Measurements from ENCODE around the gene SCAMP3. TPM values are rescaled to one million over a fixed set of nuclear protein-coding genes. Genes with fewer than 3 reads are reported as not detected.

The SCAMP3 gene
- total RNA-seq, 1 experiment from 2014 or later = 59.4 TPM

DNA sequence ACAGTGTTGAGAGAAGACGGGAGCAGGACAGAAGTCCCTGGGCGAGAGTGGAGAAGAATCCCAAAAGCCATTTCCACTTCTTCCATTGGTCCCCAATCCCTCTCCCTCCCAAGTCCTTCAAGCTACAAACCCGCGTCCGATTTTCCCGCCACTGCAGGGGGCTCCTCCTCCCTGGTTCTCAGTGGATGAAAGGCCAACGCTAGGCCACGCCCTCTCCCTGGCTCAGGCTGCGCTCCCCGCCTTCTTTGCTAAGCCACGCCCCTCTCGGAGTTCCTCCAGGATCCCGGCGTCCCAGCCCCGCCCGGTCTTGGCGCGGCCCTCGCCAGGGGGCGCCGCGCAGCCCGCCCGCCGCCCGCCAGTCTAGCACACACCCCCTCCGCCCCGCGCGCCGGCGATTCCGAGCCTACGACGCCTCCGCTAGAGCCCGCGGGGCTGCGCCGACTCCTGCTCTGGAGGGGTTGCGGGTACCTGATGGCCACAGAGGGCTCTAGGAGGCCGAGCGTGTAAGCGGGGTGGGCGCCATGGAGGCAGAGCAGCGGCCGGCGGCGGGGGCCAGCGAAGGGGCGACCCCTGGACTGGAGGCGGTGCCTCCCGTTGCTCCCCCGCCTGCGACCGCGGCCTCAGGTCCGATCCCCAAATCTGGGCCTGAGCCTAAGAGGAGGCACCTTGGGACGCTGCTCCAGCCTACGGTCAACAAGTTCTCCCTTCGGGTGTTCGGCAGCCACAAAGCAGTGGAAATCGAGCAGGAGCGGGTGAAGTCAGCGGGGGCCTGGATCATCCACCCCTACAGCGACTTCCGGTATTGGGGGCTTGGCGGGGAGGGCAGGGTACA, 15.1 kb upstream of the SCAMP3 start, which contains the start of gene HCN3:
HCN3 (plus strand) TSS at position 394 of the 832 bp plus-strand sequence; CDS start at position 522, 128 bp downstream.
- DNase-seq = peak; percentile 100
- Histone ChIP-seq H3K4me3 (ENCODE audit: insufficient read depth, low read depth, low read length) (peak within 1 kb of the TSS; percentile 80), H3K36me3 (replicated peaks; ENCODE audit: control insufficient read depth, insufficient read depth, low read length) (no peaks in the 10 kb centered on the region), H3K27me3 (ENCODE audit: control insufficient read depth, insufficient read depth, low read length) (peaks cover 5% of the 10 kb centered on the region; the same call in 1 of the 2 replicates)

DNA sequence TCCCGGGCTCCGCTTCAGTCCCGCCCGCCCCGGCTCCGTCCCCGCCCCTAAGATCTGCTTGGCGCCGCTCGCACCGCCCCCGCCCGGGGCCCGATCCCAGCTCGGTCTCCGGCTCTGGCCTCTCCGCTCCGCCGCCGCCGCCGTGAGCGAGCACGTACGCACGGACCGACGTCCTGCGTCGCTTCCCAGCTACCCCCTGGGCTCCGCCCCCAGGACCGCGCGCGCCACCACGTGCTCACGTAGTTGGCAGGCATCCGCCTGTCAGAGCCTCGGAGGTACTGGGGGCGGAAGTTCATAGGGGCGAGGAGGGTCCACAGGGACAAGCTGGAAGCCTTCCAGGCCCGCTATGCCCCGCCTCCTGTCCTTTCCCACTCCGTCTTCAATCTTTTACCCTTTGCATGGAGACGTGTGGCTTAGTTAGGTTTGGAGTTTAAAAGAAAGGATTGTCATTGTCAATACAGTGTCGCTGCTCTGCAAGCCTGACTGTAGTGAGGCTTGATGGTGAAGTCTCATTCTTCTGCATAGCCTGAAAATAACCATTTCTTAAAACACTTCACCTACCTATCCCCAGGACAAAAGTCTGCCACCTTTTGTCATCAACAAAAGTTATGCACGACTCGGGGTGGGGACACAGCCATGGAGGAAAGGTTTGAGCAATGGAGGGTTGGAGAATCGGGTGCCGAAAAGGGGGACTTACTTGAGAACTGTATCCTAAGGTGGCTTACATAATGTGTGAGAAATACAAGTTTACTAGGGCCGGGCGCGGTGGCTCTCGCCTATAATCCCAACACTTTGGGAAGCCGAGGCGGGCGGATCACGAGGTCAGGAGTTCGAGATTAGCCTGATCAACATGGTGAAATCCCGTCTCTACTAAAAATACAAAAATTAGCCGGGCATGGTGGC, 11.4 kb upstream of the SCAMP3 start, which contains the start of gene CLK2:
CLK2 (minus strand) TSS at position 162 of the 903 bp plus-strand sequence. CDS start 2,527 bp downstream, outside the sequence.
- H3K36me3 ChIP-seq (replicated peaks; ENCODE audit: control insufficient read depth, insufficient read depth, low read length) = peaks cover 20% of the 10 kb centered on the region
- H3K27me3 ChIP-seq (ENCODE audit: control insufficient read depth, insufficient read depth, low read length) = peaks cover 5% of the 10 kb centered on the region; the same call in 1 of the 2 replicates
- peak; percentile 99 for DNase-seq
- peak within 1 kb of the TSS; percentile 66 for H3K4me3 ChIP-seq (ENCODE audit: insufficient read depth, low read depth, low read length)

DNA sequence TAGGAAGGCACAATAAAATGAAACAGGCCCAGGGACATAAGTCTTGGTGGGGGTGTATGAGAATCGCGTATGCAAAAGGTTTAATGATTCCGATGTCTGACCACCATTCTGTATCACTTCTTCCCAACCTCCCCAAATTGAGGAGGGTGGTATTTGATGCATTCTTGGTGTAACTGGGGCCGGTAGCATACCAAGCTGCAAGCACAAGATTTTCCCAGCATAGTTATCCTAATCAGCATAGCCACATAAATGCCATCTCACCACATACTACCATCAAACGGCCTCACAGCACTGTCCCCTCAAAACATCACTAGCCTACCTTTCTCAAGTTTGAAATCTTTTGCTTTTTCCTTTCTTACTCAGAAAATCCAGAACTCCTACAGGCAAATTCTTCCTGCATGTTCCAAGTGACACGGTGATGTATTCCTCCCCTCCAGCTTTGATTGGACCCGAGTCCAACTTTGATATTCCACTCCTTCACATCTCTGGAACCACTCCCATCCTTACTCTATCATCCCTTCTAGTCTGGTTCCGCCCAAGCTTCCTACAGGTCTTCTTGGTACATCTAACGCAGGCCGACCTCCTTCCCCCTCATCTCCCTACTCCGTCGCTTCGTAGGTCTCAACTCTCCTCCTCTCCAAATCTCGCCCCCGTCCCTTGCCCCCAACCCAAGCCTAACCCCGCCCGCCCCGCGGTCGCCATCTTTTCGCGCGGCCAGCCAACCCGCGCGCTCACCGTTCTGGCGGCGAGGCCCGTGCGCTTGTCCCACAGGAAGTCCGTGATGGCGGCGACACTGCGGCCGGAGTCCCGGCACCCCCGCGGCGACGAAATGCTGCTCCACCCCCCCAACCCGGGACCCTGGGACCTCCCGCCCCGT, 10.5 kb upstream of the SCAMP3 start:
- peak; percentile 36 for DNase-seq
- peaks cover 29% of the 10 kb centered on the region for H3K36me3 ChIP-seq (replicated peaks; ENCODE audit: control insufficient read depth, insufficient read depth, low read length)
- H3K27me3 ChIP-seq (ENCODE audit: control insufficient read depth, insufficient read depth, low read length) = peaks cover 3% of the 10 kb centered on the region; the same call in 1 of the 2 replicates
- peak overlapping the region; percentile 66 for H3K4me3 ChIP-seq (ENCODE audit: insufficient read depth, low read depth, low read length)

DNA sequence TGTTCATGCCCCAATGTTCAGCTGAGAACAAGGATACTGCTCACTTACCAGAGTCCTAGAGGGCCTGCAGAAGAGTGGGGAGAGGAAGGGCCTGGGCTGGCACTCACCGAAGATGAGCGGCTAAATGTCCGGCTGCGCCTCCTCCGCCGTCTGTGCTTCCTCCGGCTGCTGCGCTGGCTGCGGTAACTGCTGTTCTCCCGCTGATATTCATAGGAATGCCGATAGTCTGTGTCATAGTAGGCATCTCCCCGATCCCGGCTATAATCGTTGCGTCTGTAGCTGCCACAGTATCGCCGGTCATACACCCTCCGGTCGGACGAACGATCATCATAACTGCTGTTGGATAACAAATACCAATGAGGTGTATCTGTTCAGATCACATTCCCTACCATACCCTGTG, 7.2 kb upstream of the SCAMP3 start:
- Histone ChIP-seq H3K4me3 (ENCODE audit: insufficient read depth, low read depth, low read length) (no peak overlapping the region), H3K27me3 (ENCODE audit: control insufficient read depth, insufficient read depth, low read length) (no peaks in the 10 kb centered on the region), H3K36me3 (replicated peaks; ENCODE audit: control insufficient read depth, insufficient read depth, low read length) (peaks cover 52% of the 10 kb centered on the region)
- DNase-seq = no peak

DNA sequence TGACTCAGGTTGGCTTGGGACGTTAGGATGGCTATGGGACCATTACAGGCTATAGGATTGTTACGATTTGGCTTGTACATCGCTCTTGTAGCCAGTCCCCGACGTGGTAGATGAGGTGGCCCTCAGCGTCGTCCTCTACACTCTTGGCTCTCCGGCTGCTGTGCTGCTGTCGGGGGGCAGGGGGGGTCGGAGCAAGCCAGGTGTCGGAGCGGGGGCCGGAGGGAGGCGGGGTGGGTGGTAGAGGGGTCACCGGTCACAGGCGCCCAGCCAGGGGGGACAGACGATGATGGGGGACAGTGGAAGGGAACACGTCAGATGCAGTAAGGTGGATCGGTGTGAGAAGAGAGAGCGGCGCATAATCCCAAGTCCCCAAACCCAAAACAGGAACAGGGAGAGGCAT, 6.5 kb upstream of the SCAMP3 start:
- Histone ChIP-seq H3K4me3 (ENCODE audit: insufficient read depth, low read depth, low read length) (no peak overlapping the region), H3K36me3 (replicated peaks; ENCODE audit: control insufficient read depth, insufficient read depth, low read length) (peaks cover 57% of the 10 kb centered on the region), H3K27me3 (ENCODE audit: control insufficient read depth, insufficient read depth, low read length) (no peaks in the 10 kb centered on the region)
- DNase-seq = peak; percentile 41

DNA sequence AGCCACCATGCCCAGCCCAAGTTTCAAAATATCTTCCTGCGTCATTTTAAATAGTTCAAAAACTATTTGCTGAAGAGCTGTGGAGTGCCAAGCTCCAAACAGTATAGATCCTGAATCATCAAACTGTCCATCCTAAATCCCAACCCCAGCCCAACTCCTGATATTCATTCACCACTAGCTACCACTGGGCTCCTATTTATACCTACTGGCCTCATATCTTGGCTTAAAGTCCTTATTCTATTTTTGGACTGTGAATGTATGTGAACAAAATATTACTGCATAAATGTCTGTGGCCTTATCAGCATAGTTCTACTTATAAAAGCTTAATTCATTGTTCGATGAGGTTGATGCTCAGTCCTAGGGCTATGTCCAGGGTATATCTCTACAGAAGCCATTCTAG, 5.2 kb upstream of the SCAMP3 start:
- no peak for DNase-seq
- Histone ChIP-seq H3K27me3 (ENCODE audit: control insufficient read depth, insufficient read depth, low read length) (no peaks in the 10 kb centered on the region), H3K36me3 (replicated peaks; ENCODE audit: control insufficient read depth, insufficient read depth, low read length) (peaks cover 64% of the 10 kb centered on the region), H3K4me3 (ENCODE audit: insufficient read depth, low read depth, low read length) (no peak overlapping the region)

DNA sequence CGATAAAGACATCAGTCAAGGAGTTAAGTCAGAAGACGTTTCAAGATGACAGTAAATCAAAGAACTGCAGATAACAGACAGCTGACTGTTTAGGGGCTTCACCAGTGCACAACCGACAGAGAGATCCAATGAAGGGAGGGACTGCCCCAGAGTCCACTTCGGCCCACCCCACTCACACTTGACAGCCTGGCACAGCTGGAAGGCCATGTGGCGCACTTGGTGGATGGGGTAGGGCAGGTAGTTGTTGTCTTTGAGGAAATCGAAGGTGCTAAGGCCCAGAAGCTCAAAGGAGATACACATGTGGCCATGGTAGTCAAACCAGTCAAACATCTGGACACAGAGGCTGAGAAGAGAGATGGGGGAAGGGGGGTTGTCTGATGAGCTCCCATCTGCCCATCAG, 4.4 kb upstream of the SCAMP3 start:
- Histone ChIP-seq H3K4me3 (ENCODE audit: insufficient read depth, low read depth, low read length) (no peak overlapping the region), H3K36me3 (replicated peaks; ENCODE audit: control insufficient read depth, insufficient read depth, low read length) (peaks cover 64% of the 10 kb centered on the region), H3K27me3 (ENCODE audit: control insufficient read depth, insufficient read depth, low read length) (no peaks in the 10 kb centered on the region)
- DNase-seq = no peak

DNA sequence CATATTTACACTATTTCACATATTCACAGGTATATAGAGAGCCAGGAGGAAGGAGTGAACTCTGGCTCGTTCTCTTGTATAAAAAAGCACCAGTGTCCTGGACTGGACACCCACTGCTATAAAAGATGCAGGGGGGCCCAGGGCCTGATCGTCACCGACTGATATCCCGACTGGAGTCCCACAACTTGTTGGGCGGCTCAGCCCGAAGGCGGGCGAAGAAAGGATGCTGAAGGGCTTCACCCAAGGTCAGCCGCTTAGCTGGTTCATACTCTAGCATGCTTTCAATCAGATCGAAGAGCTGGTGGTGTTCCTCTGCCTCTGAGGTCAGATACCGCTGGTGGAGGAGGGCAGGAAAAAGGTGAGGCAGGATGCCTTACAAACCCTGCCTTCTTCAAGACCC, 907 bp upstream of the SCAMP3 start:
- peaks cover 38% of the 10 kb centered on the region for H3K36me3 ChIP-seq (replicated peaks; ENCODE audit: control insufficient read depth, insufficient read depth, low read length)
- DNase-seq = no peak
- H3K4me3 ChIP-seq (ENCODE audit: insufficient read depth, low read depth, low read length) = no peak overlapping the region
- no peaks in the 10 kb centered on the region for H3K27me3 ChIP-seq (ENCODE audit: control insufficient read depth, insufficient read depth, low read length)

DNA sequence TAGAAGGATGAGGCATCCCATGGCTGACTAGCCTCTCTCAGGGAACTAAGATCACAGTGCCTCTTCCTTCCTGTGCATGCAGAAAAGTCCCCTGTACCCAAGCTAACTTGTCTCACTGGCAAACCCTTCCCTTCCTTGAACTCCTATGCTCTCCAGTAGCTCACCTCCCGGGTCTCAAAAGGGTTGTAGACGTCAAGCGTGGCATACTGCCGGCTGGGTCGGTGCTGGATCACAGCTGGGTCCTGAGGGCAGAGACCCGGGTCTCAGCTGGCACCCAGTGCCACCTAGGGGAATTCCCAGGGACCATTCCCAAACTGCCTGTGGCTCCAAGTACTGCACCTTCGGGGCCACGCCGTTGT, 688 bp downstream of the SCAMP3 start:
- H3K27me3 ChIP-seq (ENCODE audit: control insufficient read depth, insufficient read depth, low read length) = no peaks in the 10 kb centered on the region

DNA sequence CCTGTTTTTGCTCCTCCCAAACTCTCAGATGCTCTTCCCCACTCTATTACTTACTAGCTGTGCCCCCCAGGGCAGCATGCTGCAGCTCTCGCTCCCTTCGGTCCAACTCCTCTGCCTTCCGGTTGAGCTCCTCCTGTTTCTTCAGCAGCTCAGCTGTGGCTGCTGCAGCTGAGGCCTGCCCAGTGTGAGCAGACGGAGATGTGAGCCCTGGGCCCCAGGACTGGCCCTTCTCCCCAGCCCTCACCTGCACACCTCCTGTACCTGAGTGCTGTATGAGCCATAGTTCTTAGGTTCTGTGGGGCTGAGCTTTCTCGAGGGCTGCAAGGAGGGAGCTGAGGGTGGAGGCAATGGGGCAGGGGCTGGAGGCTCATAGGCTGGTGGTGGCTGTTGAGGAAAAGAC, 1.9 kb downstream of the SCAMP3 start:
- Histone ChIP-seq H3K4me3 (ENCODE audit: insufficient read depth, low read depth, low read length) (no peak overlapping the region), H3K27me3 (ENCODE audit: control insufficient read depth, insufficient read depth, low read length) (no peaks in the 10 kb centered on the region), H3K36me3 (replicated peaks; ENCODE audit: control insufficient read depth, insufficient read depth, low read length) (peaks cover 17% of the 10 kb centered on the region)
- no peak for DNase-seq

More for the DNA sequence above, 688 bp downstream of the SCAMP3 start:
- Histone ChIP-seq H3K4me3 (ENCODE audit: insufficient read depth, low read depth, low read length) (peak overlapping the region; percentile 91), H3K36me3 (replicated peaks; ENCODE audit: control insufficient read depth, insufficient read depth, low read length) (peaks cover 26% of the 10 kb centered on the region)
- DNase-seq = no peak

DNA sequence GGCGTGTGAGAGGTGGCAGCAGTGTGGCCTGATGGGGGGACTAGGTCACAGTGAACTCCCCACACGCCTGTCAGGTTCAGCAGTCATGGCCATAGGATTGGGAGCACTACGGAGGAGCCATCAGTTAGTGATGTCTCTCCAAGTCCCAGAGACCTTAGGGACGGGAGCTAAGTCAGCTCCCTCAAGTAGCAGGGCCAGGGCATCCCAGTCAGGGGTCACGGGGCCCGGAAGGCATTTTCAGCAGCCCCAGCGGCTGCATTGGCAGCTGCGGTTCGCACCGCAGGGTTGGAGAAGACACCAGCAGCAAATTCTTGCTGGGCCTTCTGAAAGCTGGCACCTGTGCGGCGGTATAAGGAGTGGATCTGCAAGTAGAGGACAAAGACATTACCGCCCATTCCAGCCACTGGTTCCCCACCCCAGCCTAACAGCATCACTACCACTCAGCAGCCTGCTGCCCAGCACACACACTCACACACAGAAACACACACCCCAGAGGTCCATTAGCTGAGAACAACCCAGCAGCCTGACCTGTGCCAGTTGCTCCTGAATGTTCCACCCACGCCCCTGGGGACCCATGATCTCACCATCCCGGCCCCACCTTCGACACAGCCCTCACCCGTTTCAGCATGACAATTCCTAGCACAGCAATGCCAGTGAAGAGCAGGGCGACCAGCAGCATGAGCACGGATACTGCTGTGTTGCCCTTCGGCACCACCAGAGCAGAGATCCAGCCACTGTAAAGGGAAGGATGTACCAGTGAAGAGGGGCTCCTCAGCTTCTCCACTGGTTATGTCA, 5.9 kb downstream of the SCAMP3 start:
- peak; percentile 63 for DNase-seq
- no peaks in the 10 kb centered on the region; the same call in 1 of the 2 replicates for H3K36me3 ChIP-seq (replicated peaks; ENCODE audit: control insufficient read depth, insufficient read depth, low read length)
- peaks cover 14% of the 10 kb centered on the region for H3K27me3 ChIP-seq (ENCODE audit: control insufficient read depth, insufficient read depth, low read length)
- H3K4me3 ChIP-seq (ENCODE audit: insufficient read depth, low read depth, low read length) = peak overlapping the region; percentile 87

DNA sequence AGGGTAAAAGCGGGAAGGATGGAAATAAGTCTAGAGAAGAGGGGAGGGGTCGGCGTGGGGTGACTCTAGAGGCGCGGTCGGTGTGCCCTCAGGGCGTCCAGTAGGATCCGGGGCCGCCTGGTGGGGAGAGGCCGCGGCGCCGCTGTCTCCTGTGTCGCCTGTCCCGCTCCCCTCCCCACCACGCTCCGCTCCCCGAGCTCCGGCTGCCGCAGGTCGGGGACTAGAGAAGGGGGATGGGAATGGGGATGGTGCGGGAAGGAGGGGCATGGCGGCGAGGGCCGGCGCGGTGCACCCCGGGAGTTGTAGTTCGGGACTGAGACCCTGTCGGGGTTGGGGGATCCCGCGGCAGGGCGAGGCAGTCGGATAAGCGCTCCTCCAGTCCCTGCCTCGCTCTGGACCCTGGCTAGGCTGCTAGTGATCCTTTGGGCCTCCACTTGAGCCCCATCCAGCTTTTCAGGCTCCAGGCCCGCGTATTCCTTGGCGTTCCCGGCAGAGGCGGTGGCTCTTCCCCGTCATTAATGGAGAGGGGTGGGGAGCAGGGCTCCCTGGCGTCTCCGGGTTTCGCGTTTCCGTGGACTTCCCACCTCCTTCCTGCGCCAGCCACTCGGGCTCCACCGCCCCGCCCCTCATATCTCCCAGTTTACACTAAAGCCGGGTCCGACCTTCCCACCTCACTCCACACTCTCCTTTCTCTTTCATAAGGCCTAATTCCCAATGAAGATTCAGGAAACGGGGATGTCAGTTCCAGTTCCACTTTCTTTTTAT, 6.7 kb downstream of the SCAMP3 start, which contains the start of gene ENTREP3:
ENTREP3 (minus strand) TSS at position 241 of the 765 bp plus-strand sequence. CDS start 606 bp downstream, outside the sequence.
- no peaks in the 10 kb centered on the region; the same call in 1 of the 2 replicates for H3K36me3 ChIP-seq (replicated peaks; ENCODE audit: control insufficient read depth, insufficient read depth, low read length)
- H3K27me3 ChIP-seq (ENCODE audit: control insufficient read depth, insufficient read depth, low read length) = peaks cover 14% of the 10 kb centered on the region
- peak; percentile 99 for DNase-seq
- peak within 1 kb of the TSS; percentile 87 for H3K4me3 ChIP-seq (ENCODE audit: insufficient read depth, low read depth, low read length)
